Measurements from ENCODE around the gene UBE2M. TPM values are rescaled to one million over a fixed set of nuclear protein-coding genes. Genes with fewer than 3 reads are reported as not detected.

Gene UBE2M
- total RNA-seq, 1 donor from 2014 or later: 116 TPM

- H3K4me3 ChIP-seq: no peak overlapping the region
- H3K4me1 ChIP-seq: no peaks in the 10 kb centered on the region
- H3K27me3 ChIP-seq (ENCODE audit: low read depth): peaks cover 36% of the 10 kb centered on the region
- no peaks in the 10 kb centered on the region for H3K36me3 ChIP-seq
- TF ChIP-seq CTCF (IDR thresholded peaks at IDR 0.05; ENCODE audit: borderline replicate concordance): no peak
- DNase-seq: no peak
- H3K27ac ChIP-seq (replicated peaks): no peak overlapping the region
- intact Hi-C loops (cut with micrococcal nuclease): no loop called here
- H3K9me3 ChIP-seq (replicated peaks): no peaks in the 10 kb centered on the region
These were observed 29.0 kb downstream of the UBE2M start for GRCh38 chr19:58529405-58529804.

DNA sequence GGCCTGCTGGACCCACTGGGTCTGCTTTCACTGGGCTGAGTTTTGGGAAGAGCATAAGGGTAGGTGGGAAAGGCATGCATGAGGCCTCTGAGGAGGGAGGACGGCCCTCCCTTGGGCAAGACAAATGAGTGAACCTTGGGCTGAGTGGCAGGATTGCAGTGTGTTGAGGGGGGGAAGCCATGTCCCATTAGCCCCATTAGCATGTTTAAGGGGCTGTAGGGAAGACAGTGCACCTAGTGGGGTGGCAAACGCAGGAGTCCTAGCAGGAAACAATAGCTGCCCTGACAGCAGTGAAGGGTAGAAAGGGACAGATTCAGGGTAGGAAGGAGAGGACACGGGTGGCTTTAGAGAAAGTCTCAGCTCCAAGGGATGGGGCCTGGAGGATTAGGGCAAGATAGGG lies 35.7 kb downstream of the UBE2M start:
- Histone ChIP-seq H3K27me3 (ENCODE audit: low read depth) (no peaks in the 10 kb centered on the region), H3K27ac (replicated peaks) (no peak overlapping the region)

GRCh38 chr19:58521651-58522050 lies 36.8 kb downstream of the UBE2M start:
- Histone ChIP-seq H3K4me1 (peaks cover 40% of the 10 kb centered on the region), H3K36me3 (peaks cover 9% of the 10 kb centered on the region), H3K4me3 (no peak overlapping the region), H3K27ac (replicated peaks) (no peak overlapping the region), H3K9me3 (replicated peaks) (no peaks in the 10 kb centered on the region), H3K27me3 (ENCODE audit: low read depth) (no peaks in the 10 kb centered on the region)
- no peak for TF ChIP-seq CTCF (IDR thresholded peaks at IDR 0.05; ENCODE audit: borderline replicate concordance)
- intact Hi-C loops (cut with micrococcal nuclease): no loop called here
- no peak for DNase-seq

More for the DNA sequence above, 35.7 kb downstream of the UBE2M start:
- intact Hi-C loops (cut with micrococcal nuclease): no loop called here
- H3K9me3 ChIP-seq (replicated peaks): no peaks in the 10 kb centered on the region
- H3K36me3 ChIP-seq: no peaks in the 10 kb centered on the region
- no peak overlapping the region for H3K4me3 ChIP-seq
- DNase-seq: no peak
- H3K4me1 ChIP-seq: peaks cover 29% of the 10 kb centered on the region
- no peak for TF ChIP-seq CTCF (IDR thresholded peaks at IDR 0.05; ENCODE audit: borderline replicate concordance)

DNA sequence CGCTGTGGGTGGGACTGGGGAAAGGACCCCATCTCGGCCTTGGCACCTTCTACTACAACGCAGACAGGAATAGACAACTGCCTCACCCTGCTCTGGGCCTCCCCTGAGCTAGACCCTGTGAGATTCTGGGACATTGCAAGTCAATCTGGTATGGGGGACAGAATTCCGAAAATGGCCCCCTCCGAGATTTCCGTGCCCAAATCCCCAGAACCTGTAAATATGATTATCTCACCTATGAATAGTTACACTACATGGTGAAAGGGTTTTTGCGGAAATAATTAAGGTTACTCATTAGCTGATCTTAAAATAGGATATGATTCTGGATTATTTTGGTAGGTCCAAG lies 38.2 kb downstream of the UBE2M start:
- peaks cover 23% of the 10 kb centered on the region for H3K36me3 ChIP-seq
- no peak for TF ChIP-seq CTCF (IDR thresholded peaks at IDR 0.05; ENCODE audit: borderline replicate concordance)
- intact Hi-C loops (cut with micrococcal nuclease): no loop called here

GRCh38 chr19:58519355-58520256 lies 38.8 kb downstream of the UBE2M start, which contains the start of gene ZBTB45:
Gene ZBTB45, minus strand, starts transcription at chr19:58519810. Its CDS starts 2,137 bp downstream, at chr19:58517673.
- peaks cover 23% of the 10 kb centered on the region for H3K36me3 ChIP-seq
- H3K4me3 ChIP-seq: peak within 1 kb of the TSS; percentile 92
- no peaks in the 10 kb centered on the region for H3K27me3 ChIP-seq (ENCODE audit: low read depth)
- TF ChIP-seq CTCF (IDR thresholded peaks at IDR 0.05; ENCODE audit: borderline replicate concordance): peak; percentile 59
- H3K27ac ChIP-seq (replicated peaks): peak within 1 kb of the TSS; percentile 97
- H3K4me1 ChIP-seq: peaks cover 60% of the 10 kb centered on the region
- DNase-seq: peak; percentile 91
- no peaks in the 10 kb centered on the region for H3K9me3 ChIP-seq (replicated peaks)
- intact Hi-C loops (cut with micrococcal nuclease): no loop called here

More for the DNA sequence above, 38.2 kb downstream of the UBE2M start:
- DNase-seq: no peak
- H3K27ac ChIP-seq (replicated peaks): peak overlapping the region; percentile 97
- H3K9me3 ChIP-seq (replicated peaks): no peaks in the 10 kb centered on the region
- H3K27me3 ChIP-seq (ENCODE audit: low read depth): no peaks in the 10 kb centered on the region
- peaks cover 54% of the 10 kb centered on the region for H3K4me1 ChIP-seq
- peak overlapping the region; percentile 92 for H3K4me3 ChIP-seq
